ENCODE results near the gene PLA2R1.
"Not testable (repeated sequence)": the region's sequence is repeated elsewhere in the genome, so short reads cannot be mapped to it uniquely, and the experiment has no call there.

The PLA2R1 gene

DNA sequence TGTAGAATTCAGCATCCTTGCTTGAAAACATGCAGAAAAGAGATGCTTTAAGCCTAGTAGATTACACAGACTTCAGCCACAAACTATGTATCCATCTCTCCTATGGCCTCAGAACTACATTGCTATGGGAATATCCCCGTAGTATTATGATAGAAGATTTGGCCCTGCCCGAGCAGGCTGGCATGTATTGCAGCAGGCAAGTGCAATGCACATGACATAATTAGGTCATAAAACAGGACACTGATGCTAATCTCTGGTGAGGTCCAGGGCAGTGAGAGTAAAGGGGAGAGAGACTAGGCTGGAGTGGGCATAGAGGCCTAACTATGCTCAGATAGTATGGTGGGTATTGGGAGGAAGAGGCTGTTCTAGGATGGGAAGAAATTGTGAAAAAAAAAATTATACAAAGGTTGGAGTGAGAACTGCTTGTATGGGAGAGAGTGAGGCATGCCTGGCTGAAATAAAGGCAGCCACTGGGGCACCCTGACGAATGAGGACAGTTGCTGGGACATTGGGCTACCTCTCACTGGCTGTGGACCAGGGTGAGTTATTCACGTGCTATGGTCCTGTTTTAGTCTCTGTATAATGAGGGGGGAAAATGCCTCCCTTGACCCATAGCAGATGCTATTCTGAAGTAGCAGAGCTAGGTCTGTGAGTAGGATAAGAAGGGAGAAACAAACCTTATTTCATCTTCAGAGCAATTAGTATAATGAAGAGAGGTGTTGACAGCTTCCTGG, 1.6 kb upstream of the PLA2R1 start:
- DNase-seq (ENCODE audit: low read depth in 2 of 2) = no peak

DNA sequence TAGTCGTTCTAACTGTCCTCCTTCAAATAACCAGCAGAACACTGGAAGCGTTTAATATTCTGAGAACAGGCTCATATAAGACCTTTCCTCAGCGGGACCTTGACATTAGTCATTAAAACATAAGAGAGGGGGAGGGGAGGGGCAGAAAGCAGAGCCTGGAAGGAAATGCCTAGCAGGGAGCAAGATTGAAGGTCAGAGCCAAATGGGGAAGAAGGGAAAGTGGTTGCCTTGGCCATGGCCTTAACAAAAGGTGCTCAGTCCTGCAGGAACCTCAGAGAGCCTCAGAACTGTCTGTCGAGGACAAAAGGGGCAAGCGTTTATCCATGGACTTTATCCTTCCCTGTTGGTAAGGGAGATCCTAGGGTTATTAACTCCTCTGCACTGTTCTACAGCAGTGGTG, 856 bp upstream of the PLA2R1 start:
- no peak for DNase-seq (ENCODE audit: low read depth in 2 of 2)

- DNase-seq (ENCODE audit: low read depth in 2 of 2) = no peak
Observed at GRCh38 chr2:160061944-160062291, 497 bp downstream of the PLA2R1 start.

DNA sequence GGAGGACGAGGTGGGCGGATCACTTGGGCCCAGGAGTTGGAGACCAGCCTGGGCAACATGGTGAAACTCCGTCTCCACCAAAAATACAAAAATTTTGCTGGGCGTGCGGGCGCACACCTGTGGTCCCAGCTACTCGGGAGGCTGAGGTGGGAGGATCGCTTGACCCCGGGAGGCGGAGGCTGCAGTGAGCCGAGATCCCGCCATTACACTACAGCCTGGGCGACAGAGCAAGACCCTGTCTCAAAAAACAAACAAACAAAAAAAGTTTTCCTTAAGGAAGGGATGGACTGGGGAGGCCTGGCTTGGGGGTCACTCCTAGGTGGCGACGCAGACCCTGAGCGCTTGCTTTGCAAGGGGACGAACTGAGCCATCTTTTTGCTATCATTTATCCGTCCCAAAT, 882 bp downstream of the PLA2R1 start:
- DNase-seq (ENCODE audit: low read depth in 2 of 2) = no peak

- DNase-seq (ENCODE audit: low read depth in 2 of 2) = no peak
Observed at GRCh38 chr2:160060297-160060696, 2.1 kb downstream of the PLA2R1 start.

DNA sequence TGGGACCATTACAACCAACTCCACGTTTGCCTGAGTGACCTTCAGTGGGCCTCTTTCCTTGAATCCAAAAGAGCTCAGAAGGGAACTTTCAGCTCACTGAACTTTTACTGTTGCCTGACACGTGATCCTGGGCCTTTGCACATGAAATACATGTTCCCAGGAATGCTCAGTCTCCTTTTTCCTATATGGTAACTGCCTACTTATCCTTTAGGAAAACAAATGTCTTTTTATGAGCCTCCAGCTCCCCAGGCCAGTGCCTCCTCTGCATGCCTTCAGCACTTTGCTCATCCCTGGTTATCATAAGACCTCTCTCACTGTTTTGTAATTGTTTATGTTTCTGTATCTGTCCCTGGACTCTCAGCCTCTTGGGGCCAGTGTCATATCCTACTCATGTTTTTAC, 5.1 kb downstream of the PLA2R1 start:
- no peak for DNase-seq (ENCODE audit: low read depth in 2 of 2)

- DNase-seq (ENCODE audit: low read depth in 2 of 2) = no peak
Observed at GRCh38 chr2:160055726-160056108, 6.7 kb downstream of the PLA2R1 start.

GRCh38 chr2:160054984-160055725, 7.3 kb downstream of the PLA2R1 start:
- DNase-seq (ENCODE audit: low read depth in 2 of 2) = no peak

GRCh38 chr2:160053946-160054345, 8.5 kb downstream of the PLA2R1 start:
- DNase-seq (ENCODE audit: low read depth in 2 of 2) = no peak

DNA sequence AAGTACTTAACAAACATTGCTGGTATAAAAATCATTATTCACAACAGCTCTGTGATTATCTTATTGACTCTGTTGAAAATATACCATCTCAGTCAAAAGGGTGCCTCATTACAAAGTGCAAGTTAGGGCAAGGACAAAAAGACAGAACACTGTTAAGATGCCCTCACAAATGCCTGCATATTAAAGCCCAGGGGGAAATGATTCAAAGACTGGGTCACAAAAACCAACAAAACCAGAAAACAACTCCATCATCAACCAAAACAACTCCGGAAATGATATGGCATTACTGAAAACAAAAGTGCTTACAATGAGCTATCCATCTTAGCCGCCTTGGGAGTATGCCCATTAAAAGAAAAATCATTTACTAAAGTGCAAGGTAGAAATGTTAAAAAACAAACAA, 9.9 kb downstream of the PLA2R1 start:
- no peak for DNase-seq (ENCODE audit: low read depth in 2 of 2)

- DNase-seq (ENCODE audit: low read depth in 2 of 2) = no peak
Observed at GRCh38 chr2:160051371-160051800, 11.0 kb downstream of the PLA2R1 start.

- no peak for DNase-seq (ENCODE audit: low read depth in 2 of 2)
Observed at GRCh38 chr2:160050147-160050546, 12.3 kb downstream of the PLA2R1 start.

DNA sequence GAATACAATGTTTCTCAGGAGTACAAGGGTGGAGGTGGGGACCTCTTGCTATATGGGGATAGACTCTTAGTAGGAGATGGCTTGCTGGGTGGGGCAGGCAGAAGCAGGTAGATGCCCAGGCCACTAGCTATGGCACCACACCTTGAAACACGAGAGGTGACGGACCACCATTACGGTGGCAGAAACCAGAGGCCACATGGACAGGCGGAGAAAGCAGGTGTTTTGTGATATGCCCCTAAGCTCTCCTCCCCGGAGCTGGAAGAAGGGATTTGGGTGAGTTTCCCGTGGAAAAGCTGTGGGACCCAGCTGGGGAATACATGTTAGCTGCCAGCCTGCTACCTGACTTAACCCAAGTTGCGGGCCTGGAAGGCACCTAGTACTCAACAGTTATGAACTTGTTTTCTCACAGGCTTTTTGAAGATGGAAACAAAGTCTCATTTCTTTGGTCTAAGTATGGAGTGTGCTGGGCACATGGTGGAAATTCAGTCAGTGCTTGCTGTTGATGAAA, 16.7 kb downstream of the PLA2R1 start:
- DNase-seq (ENCODE audit: low read depth in 2 of 2) = no peak

GRCh38 chr2:160044728-160045127, 17.7 kb downstream of the PLA2R1 start:
- no peak for DNase-seq (ENCODE audit: low read depth in 2 of 2)

DNA sequence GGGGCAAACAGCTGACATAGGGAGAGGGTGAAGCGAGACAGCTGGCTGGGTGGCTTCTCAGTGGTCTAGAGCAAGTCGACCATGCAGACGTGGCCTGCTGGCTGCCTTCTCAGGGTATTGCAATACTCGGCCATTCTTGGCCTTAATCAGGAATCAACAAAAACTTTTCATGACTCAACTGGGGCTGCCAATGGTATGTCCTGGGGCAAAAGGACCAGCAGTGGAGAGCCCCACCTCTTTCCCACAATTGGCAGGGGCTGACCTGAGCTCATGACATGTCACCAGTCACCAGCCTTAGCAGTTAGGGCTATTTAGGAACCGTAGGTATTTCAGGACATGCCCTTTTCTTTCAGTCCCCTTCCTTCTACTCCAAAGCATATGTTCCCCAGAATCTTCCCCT, 19.1 kb downstream of the PLA2R1 start:
- no peak for DNase-seq (ENCODE audit: low read depth in 2 of 2)

GRCh38 chr2:160042054-160042453, 20.4 kb downstream of the PLA2R1 start:
- DNase-seq (ENCODE audit: low read depth in 2 of 2) = peak; percentile 25 to 55

- no peak for DNase-seq (ENCODE audit: low read depth in 2 of 2)
Observed at GRCh38 chr2:160041091-160041490, 21.3 kb downstream of the PLA2R1 start.

DNA sequence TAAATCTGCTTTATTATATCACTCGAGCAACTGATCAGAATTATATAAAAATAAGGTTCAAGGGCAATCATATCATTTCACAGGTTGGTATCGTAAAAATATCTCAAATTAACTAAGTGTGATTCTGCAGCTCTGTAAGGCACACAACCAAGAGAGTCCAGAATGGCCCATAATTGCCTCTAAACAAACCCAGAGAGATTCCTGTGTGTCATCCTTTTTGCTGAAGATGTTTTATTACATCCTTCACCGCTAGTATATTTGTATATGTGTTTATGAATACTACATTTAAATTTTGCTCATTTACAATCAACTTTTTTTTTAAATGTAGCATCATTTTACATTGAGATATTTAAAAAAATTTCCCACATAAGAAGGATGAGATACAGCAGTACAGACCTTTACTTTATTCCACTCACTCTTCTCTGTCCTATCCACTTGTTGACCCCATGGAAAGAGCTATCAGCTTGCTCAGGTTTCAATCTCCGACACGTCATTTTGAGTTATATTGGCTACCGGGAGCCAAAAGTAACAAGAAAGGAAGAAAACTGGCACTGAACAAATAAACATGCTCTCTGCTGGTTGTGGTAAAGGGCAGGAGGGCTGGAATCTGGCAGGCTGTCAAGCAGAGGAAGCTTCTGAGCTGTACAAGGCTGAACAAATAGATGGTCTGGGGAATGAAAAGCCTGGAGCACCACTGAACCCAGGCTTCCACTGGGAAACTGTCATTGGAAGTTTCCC, 23.1 kb downstream of the PLA2R1 start:
- no peak for DNase-seq (ENCODE audit: low read depth in 2 of 2)

DNA sequence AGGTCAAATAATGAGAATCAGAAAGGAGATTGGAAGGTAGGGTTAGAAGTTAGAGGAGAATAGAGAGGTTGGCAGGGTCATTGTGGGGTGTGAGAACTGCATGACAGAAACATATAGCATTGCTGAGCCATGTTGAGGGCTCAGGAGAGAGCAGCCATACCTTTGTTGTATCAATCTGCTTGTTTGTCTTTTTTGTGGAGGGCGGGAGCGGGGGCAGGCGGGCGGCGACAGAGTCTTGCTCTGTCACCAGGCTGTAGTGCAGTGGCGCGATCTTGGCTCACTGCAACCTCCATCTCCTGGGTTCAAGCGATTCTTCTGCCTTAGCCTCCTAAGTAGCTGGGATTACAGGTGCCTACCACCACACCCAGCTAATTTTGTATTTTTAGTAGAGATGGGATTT, 23.8 kb downstream of the PLA2R1 start:
- DNase-seq (ENCODE audit: low read depth in 2 of 2) = not testable (repeated sequence)

GRCh38 chr2:160036736-160037135, 25.7 kb downstream of the PLA2R1 start:
- DNase-seq (ENCODE audit: low read depth in 2 of 2) = no peak

GRCh38 chr2:160035125-160035524, 27.3 kb downstream of the PLA2R1 start:
- no peak for DNase-seq (ENCODE audit: low read depth in 2 of 2)

GRCh38 chr2:160034396-160034795, 28.0 kb downstream of the PLA2R1 start:
- no peak for DNase-seq (ENCODE audit: low read depth in 2 of 2)

All from stimulated activated CD4-positive, alpha-beta T cell treated with anti-CD3 and anti-CD28 coated beads, Interleukin-4, amount 100 ng/mL, for 48 hours (primary cell).